Esophagus squamous epithelium (tissue), 5 donors: Measurements from ENCODE around the gene PLCXD1. TPM values are rescaled to one million over a fixed set of nuclear protein-coding genes. Genes with fewer than 3 reads are reported as not detected.

Experiments used
- DNase-seq: peaks from one replicate; lab custom pipeline; 2025; lab: John Stamatoyannopoulos, UW
- H3K27ac ChIP-seq, 4 donors: fragments of 200-600 bp; sonication (generic); one replicate each; pipeline ENCODE4 v1.5.1; 2016 to 2019; ENCODE audit warnings: mild to moderate bottlenecking in 1 of 4
- H3K27me3 ChIP-seq, 4 donors: fragments of 200-600 bp; sonication (generic); 1 replicate in 3 of 4; 2 replicates in 1 of 4; pipeline versions ENCODE4 v1.5.1 to v1.6.0; 2017 to 2021; ENCODE audit warnings: antibody characterized with exemption in 1 of 4
- H3K36me3 ChIP-seq, 3 donors: fragments of 200-600 bp; sonication (generic); one replicate each; pipeline ENCODE4 v1.5.1; 2016 to 2019
- H3K4me1 ChIP-seq, 3 donors: fragments of 200-600 bp; sonication (generic); one replicate each; pipeline ENCODE4 v1.5.1; 2017 to 2019
- H3K4me3 ChIP-seq, 4 donors: fragments of 200-600 bp; sonication (generic); 1 replicate in 3 of 4; 2 replicates in 1 of 4; pipeline ENCODE4 v1.5.1; 2016 to 2019; ENCODE audit warnings: mild to moderate bottlenecking in 2 of 4, moderate library complexity in 1 of 4
- H3K9me3 ChIP-seq, 3 donors: fragments of 200-600 bp; sonication (generic); one replicate each; pipeline ENCODE4 v1.5.1; 2016 to 2019
- POLR2A ChIP-seq, 4 donors: fragments of 450-650 bp; IDR thresholded peaks; one replicate each; pipeline ENCODE4 v1.6.1; 2017; ENCODE audit warnings: antibody characterized with exemption in 4 of 4, mild to moderate bottlenecking in 4 of 4, moderate library complexity in 3 of 4
- WGBS, 2 donors: methylation state at CpG; one replicate each; pipeline ENCODE4 v1.1.5; 2018; 5-methylcytosine and 5-hydroxymethylcytosine counted together
- intact Hi-C: fragments of 100-400 bp; cut with DNase I; formaldehyde crosslinking; loops from one replicate; pipeline ENCODE4 v1.15.0; 2022
- total RNA-seq, 4 donors: library from RNA; depleted of rRNA; stranded (reverse); fragments of >200 nt; gene quantifications; one replicate each; pipeline ENCODE4 v1.1.0, GENCODE V29; 2016
- TF ChIP-seq, protein P1 (sequence below), 6 experiments: fragments of 450-650 bp in 4 of 6; fragments of 200-600 bp in 2 of 6; sonication (generic) in 2 of 6; IDR thresholded peaks; one replicate each; pipeline ENCODE4 v1.5.1; 2016 to 2019; ENCODE audit warnings: antibody characterized with exemption in 6 of 6, mild to moderate bottlenecking in 4 of 6, moderate library complexity in 4 of 6
- donor health status: DM: yes; HTN: yes; CAD: no.

Gene PLCXD1
- total RNA-seq, 4 donors from 2014 or later: 5.7 to 27.1 (median 18.3) TPM

DNA sequence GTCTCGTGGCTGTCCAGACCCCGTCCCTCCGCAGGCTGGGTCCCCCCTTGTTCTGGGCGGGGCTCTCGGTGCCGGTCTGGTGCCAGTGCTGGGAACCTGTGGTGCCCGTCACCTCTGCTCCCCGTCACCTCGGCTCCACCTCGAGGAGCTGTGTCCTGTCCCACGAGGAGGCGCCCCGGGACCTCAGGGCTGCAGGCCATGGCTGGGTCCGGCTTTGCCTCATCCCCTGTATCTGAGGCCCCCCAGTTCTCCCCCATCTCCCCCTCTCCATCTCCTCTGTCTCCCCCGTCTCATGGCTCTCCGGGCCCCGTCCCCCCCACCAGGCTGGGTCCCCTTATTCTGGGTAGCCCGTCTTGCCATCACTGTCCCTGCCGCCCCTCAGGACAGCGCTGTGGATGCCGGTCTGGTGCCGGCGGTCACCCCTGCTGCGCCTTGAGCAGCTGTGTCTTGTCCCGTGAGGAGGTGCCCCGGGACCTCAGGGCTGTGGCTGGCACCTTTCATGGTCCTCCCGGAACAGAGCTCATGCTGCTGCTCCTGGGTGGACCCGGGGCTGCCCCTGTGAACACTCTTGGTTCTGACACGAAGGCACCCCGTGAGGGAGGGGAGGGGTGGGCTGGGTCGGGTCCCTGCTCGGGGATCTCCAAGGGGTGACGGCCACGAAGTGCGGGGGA lies 50.8 kb downstream of the PLCXD1 start:
- Histone ChIP-seq H3K4me1 (peaks cover 0 to 17% (median 10%) of the 10 kb centered on the region in 3 donors), H3K27me3 (peaks cover 0 to 29% (median 3%) of the 10 kb centered on the region in 4 donors), H3K36me3 (peaks cover 0 to 44% (median 0%) of the 10 kb centered on the region in 3 donors), H3K4me3 (peak overlapping the region in 2 of 4 donors; percentile 29 to 34), H3K9me3 (no peaks in the 10 kb centered on the region), H3K27ac (no peak overlapping the region)
- 20 to 25% methylated on average over 7 to 13 of the region's 35 CpGs for WGBS, 2 donors
- intact Hi-C loops: no loop called here
- no peak for DNase-seq
- TF ChIP-seq POLR2A (IDR thresholded peaks at IDR 0.05): no peak
- TF ChIP-seq, protein P1, sequence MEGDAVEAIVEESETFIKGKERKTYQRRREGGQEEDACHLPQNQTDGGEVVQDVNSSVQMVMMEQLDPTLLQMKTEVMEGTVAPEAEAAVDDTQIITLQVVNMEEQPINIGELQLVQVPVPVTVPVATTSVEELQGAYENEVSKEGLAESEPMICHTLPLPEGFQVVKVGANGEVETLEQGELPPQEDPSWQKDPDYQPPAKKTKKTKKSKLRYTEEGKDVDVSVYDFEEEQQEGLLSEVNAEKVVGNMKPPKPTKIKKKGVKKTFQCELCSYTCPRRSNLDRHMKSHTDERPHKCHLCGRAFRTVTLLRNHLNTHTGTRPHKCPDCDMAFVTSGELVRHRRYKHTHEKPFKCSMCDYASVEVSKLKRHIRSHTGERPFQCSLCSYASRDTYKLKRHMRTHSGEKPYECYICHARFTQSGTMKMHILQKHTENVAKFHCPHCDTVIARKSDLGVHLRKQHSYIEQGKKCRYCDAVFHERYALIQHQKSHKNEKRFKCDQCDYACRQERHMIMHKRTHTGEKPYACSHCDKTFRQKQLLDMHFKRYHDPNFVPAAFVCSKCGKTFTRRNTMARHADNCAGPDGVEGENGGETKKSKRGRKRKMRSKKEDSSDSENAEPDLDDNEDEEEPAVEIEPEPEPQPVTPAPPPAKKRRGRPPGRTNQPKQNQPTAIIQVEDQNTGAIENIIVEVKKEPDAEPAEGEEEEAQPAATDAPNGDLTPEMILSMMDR (IDR thresholded peaks at IDR 0.05): no peak

DNA sequence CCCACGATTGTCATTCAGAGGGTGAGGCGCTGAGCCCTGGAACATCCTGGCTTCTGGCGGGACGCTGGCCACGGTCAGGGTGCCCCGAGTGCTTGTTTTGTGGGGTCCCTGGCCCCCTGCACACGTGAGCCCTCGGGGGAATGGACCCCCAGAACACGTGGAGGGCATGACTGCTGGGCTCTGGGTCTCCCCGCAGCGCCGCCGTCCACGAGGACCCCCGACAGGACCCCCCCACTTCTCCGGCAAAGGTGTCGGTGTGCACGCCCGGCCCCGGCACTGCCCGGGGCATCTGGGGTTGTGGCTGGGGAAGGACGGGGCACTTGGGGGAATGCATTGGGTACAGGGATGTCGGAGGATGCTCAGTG lies 51.3 kb downstream of the PLCXD1 start:
- Histone ChIP-seq H3K4me1 (peaks cover 0 to 17% (median 10%) of the 10 kb centered on the region in 3 donors), H3K36me3 (peaks cover 0 to 49% (median 0%) of the 10 kb centered on the region in 3 donors), H3K9me3 (no peaks in the 10 kb centered on the region), H3K27me3 (peaks cover 0 to 29% (median 3%) of the 10 kb centered on the region in 4 donors), H3K27ac (no peak overlapping the region), H3K4me3 (no peak overlapping the region)
- intact Hi-C loops: no loop called here
- no CpG with 5 or more reads among the region's 23 CpGs for WGBS, 2 donors
- no peak for DNase-seq
- TF ChIP-seq, protein P1 (IDR thresholded peaks at IDR 0.05): no peak
- TF ChIP-seq POLR2A (IDR thresholded peaks at IDR 0.05): no peak

DNA sequence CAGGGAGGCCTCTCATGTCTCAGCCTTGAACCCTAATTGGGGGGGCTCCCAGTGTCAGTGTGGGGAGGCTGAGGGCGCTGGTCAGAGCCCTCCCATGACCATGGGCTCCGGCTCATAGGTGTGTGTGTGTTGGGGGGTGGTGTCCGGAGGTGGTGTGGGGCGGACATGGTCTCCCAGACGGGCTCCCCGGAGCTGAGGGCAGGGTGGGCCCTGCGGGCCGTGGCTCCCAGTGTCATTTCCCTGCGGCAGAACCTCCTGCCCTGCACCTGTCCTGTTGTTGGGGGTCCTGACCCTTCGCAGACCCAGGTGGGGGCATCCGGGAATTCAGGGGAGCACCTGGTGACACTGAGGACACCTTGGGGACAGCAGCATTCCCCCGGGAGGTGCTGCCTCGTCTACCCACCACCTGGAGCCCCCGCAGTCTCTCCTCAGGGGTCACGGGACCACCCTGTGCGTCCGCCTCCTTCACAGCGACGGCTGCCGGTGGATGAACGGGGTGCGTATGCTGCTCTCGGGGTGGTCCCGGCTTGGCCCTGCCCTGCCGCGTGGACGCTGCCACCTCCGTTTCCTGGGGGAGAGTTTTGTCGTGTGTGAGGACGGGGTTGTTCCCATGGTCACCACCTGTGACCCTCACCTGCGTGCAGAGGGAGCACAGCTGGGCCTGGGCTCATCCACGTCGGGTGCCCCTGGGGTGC lies 51.9 kb downstream of the PLCXD1 start:
- H3K4me1 ChIP-seq: peaks cover 0 to 17% (median 10%) of the 10 kb centered on the region in 3 donors
- H3K27me3 ChIP-seq: peaks cover 0 to 25% (median 3%) of the 10 kb centered on the region in 4 donors
- H3K4me3 ChIP-seq: no peak overlapping the region
- TF ChIP-seq, protein P1 (IDR thresholded peaks at IDR 0.05): no peak
- TF ChIP-seq POLR2A (IDR thresholded peaks at IDR 0.05): no peak
- peaks cover 0 to 55% (median 0%) of the 10 kb centered on the region in 3 donors for H3K36me3 ChIP-seq
- H3K9me3 ChIP-seq: no peaks in the 10 kb centered on the region
- intact Hi-C loops: no loop called here
- WGBS, 2 donors: 88 to 94% methylated on average over 19 to 22 of the region's 33 CpGs
- DNase-seq: no peak
- H3K27ac ChIP-seq: no peak overlapping the region

DNA sequence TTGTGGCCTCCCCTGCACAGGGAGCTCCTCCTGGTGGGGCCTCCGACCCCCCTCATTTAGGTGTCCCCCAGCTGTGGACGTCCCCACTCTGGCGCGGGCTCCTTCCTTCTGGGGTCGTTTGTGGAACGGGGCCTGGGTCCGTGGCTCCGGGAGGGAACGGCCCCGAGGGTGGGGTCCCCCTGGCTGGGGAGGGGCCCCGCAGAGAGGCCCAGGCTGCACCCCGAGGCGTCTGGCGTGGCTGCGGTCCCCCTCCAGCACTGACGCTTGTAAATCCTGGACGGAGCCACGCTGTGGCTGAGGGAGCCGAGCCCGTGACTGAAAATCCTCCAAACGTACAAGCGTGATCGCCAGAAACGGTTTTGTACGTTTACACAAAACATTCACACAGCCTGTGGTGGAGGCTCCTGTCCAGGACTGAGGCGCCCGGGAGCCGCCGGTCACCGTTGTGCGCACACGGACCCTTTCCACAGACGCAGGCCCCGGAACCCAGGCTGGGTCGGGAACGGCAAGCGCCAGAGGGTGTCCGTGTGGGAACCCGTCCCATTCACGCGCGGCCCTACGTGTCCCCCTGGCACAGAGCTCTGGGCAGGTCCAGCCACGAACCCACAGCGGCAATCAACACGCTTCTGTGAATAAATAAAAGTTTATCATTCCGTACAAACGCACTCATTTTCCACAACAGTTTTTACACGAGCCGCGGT lies 52.6 kb downstream of the PLCXD1 start:
- intact Hi-C loops: no loop called here
- Histone ChIP-seq H3K4me3 (no peak overlapping the region), H3K27me3 (peaks cover 0 to 25% (median 3%) of the 10 kb centered on the region in 4 donors), H3K9me3 (no peaks in the 10 kb centered on the region), H3K27ac (no peak overlapping the region), H3K4me1 (peaks cover 0 to 17% (median 10%) of the 10 kb centered on the region in 3 donors), H3K36me3 (peaks cover 0 to 62% (median 0%) of the 10 kb centered on the region in 3 donors)
- no peak for DNase-seq
- TF ChIP-seq POLR2A (IDR thresholded peaks at IDR 0.05): no peak
- TF ChIP-seq, protein P1 (IDR thresholded peaks at IDR 0.05): no peak
- WGBS, 2 donors: 97 to 98% methylated on average over 6 to 22 of the region's 51 CpGs
